Esophagus muscularis mucosa (tissue), 3 donors: Measurements from ENCODE around the gene ASB18.

Experiments
- CTCF ChIP-seq, 3 experiments: fragments of 200-600 bp in 2 of 3; fragments of 450-650 bp in 1 of 3; sonication (generic) in 2 of 3; IDR thresholded peaks; one replicate each; pipeline ENCODE4 v1.5.1; 2017 to 2019; ENCODE audit warnings: antibody characterized with exemption in 3 of 3, mild to moderate bottlenecking in 2 of 3, moderate library complexity in 1 of 3
- POLR2A ChIP-seq: fragments of 450-650 bp; IDR thresholded peaks from one replicate; pipeline ENCODE4 v1.6.1; 2017; ENCODE audit warnings: antibody characterized with exemption, moderate library complexity, mild to moderate bottlenecking, low read depth
- POLR2AphosphoS5 ChIP-seq, 2 donors: sonication (generic); formaldehyde crosslinking; IDR thresholded peaks; one replicate each; pipeline ENCODE4 v1.6.1; 2017; ENCODE audit warnings: antibody characterized with exemption in 2 of 2

- TF ChIP-seq CTCF (IDR thresholded peaks at IDR 0.05) (no peak), POLR2A (no peak), POLR2AphosphoS5 (IDR thresholded peaks at IDR 0.05) (no peak)
Observed at GRCh38 chr2:236282406-236282805, 18.2 kb upstream of the ASB18 start.
